Peyer's patch (tissue), 4 donors: Measurements from ENCODE around the gene PRR5L.

Source experiments
- CTCF ChIP-seq, 6 experiments: fragments of 450-650 bp in 4 of 6; fragments of 200-600 bp in 2 of 6; sonication (generic) in 1 of 6; IDR thresholded peaks; one replicate each; pipeline ENCODE4 v1.5.1; 2017 to 2019; ENCODE audit warnings: antibody characterized with exemption in 6 of 6, mild to moderate bottlenecking in 3 of 6, moderate library complexity in 1 of 6
- POLR2A ChIP-seq, 2 donors: fragments of 450-650 bp; IDR thresholded peaks; one replicate each; pipeline ENCODE4 v1.5.1; 2017; ENCODE audit warnings: antibody characterized with exemption in 2 of 2, mild to moderate bottlenecking in 2 of 2, moderate library complexity in 2 of 2

GRCh38 chr11:36459046-36459445 is 163.0 kb downstream of the PRR5L start:
- TF ChIP-seq CTCF (IDR thresholded peaks at IDR 0.05): no peak
- TF ChIP-seq POLR2A (IDR thresholded peaks at IDR 0.05): no peak
